ENCODE measurements around the gene ST8SIA2.

GRCh38 chr15:92503889-92504288 lies 110.2 kb downstream of the ST8SIA2 start:
- TF ChIP-seq CTCF (IDR thresholded peaks at IDR 0.05; ENCODE audit: poor library complexity) (no peak), EZH2phosphoT487 (IDR thresholded peaks at IDR 0.05; ENCODE audit: low read depth, severe bottlenecking, unreplicated experiment) (no peak), EZH2 (IDR thresholded peaks at IDR 0.05; ENCODE audit: borderline replicate concordance) (no peak)

Data from hepatocyte (in vitro differentiated cells).